HG03354 (cell line): ENCODE measurements around the gene RASGRF2.
A peak's percentile ranks its signal among the peaks of the same experiment; 100 is the strongest.

Experiments used
- ATAC-seq: cut with Tn5 transposase; IDR thresholded peaks from one replicate; pipeline ENCODE4 v1.9.1; 2021; ENCODE audit warnings: mild to moderate bottlenecking; ENCODE audit not compliant: unreplicated experiment, poor library complexity, severe bottlenecking

RASGRF2 gene

DNA sequence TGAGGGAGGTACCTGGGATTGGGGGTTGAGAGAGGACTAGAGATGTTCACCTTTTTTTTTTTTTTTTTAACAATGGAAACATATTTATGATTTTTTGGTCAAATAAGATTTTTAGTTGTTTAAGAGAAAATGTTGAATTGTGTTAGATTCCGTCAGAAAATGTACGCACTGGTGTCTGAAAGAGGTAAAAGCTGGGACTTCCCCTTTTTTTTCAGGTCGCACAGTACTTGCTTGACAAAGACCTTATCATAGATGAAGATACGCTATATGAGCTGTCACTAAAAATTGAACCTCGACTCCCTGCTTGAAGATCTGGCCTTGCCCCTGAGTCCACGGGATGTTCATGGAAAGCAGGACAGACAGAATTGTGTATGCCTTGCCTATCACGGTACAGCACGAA lies 265.3 kb downstream of the RASGRF2 start:
- no peak for ATAC-seq

- no peak for ATAC-seq
Observed at GRCh38 chr5:81226286-81226685, 266.1 kb downstream of the RASGRF2 start.

DNA sequence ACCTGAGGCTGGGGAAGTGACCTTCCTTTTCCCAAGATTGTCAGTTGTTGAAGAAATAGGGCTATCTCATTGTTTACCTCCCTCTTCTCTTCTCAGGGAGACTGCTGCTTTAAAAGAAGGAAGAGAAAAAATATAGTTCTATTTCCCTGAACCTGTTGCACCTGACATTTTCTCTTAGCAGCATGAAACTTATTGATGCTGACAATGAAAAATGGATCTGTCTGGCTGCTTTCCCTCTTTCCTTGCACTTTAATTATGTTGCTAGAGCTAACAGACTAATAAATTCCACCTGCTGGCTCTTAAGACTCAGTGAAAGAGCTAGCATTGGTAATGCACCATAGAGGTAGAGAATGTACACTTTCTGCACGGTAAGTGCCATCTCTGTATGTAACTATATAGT lies 266.8 kb downstream of the RASGRF2 start:
- ATAC-seq, result no peak

DNA sequence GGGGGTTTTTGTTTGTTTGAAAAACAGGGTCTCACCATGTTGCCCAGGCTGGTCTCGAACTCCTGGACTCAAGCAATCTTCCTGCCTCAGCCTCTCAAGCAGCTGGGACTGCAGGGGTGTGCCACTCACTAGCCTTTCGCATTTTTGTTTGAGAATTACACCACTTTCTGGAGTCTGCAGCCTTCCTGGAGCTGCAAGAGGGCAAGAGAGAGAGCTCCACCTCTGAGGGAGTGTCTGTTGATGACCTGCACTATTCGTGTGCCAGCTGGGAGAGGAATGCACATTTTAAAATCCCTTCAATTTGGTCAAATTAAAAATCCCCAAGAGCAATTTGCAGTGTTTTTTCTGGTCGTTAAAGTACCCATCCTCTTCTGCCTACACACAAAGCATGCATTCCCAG lies 267.9 kb downstream of the RASGRF2 start:
- ATAC-seq, result no peak

GRCh38 chr5:81230416-81230815 lies 270.3 kb downstream of the RASGRF2 start:
- ATAC-seq, result no peak

- no peak for ATAC-seq
Observed at GRCh38 chr5:81232464-81233079, 272.4 kb downstream of the RASGRF2 start.

DNA sequence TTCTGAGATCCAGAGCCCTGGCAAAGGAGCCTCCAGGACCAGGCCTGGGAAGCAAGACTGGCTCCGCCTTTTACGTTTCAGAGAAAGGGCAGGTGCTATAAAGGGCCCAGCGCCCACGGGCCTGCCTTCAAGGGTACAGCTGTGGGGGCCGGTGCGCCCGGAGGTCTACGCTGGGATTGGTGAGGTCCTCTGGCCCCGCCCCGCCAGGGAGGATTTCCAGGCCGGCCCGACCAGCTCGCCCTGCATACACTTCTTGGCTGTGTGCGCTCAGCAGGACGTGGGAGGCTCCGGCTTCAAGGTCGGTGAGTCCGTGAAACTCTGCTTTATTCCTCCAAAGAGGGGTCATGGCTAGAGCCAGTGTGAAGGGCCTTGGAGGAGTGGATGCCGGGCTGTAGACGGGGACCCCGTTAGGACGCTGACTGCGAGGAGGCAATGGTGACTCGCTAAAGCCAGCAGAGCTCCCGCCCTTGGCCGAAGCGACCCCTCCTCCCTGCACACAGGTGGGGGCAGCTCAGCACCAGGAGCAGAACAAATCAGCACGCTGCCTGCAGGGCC lies 273.0 kb downstream of the RASGRF2 start, which contains the start of gene CKMT2:
Gene CKMT2, plus strand, starts transcription at position 243 of the 555 bp plus-strand sequence. CDS start 17,811 bp downstream, outside the sequence.
- peak; percentile 49 for ATAC-seq

- no peak for ATAC-seq
Observed at GRCh38 chr5:81234299-81234698, 274.1 kb downstream of the RASGRF2 start.

DNA sequence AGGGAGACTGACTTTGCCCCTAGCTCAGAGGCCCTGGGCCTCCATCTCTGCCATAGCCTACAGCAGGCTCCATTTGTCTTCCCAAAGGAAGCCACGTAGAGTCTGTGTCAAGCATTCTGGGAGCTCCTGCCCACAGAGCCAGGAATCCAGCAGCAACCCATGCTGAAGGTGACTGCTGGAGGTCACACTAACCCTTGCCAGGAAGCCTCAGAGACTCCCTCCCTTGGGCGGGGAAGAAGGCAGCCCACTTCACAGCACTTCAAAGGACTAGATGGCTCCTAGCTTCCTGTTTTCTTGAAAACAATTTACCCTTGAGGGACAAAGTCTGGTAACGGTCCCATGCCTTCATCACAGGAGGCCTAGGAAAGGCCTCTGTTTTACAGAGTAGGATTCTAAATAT lies 274.6 kb downstream of the RASGRF2 start:
- no peak for ATAC-seq

DNA sequence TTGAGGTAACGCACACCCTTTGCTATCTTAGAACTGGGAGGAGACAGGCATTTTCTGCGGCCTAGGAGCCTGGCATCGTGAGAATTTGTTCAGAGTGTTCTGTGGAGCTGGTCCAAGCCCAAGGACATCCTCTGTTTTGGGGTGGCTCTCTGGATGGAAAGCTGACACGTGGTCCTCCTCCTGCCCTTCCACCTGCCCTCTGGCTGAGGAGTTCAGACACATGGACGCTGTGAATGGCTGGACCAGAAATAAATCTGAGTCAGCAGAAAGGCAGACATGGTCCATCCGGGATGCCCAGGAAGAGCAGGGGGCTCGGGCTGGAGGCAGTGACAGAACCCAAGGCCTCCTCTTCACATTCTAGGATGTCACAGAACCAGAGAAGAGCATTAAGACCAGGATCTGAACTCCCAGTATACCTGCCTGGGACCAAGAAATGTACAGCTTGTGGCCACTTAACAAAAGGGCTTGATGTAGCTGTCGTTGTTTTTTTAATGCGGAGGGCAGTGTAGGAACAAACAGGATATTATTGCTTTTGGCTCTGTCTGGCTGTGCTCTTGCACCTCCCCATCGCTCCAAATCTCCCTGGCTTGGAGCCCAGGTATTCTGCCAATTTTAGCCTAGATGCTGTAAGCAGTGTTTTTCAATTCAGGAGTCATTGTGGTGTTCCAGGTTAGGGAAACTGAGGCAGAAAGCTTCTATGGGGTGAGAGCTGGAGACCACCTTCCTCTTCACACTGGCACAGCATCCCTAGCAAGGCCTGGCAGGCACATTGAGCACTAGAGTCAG lies 275.3 kb downstream of the RASGRF2 start:
- ATAC-seq, result no peak

DNA sequence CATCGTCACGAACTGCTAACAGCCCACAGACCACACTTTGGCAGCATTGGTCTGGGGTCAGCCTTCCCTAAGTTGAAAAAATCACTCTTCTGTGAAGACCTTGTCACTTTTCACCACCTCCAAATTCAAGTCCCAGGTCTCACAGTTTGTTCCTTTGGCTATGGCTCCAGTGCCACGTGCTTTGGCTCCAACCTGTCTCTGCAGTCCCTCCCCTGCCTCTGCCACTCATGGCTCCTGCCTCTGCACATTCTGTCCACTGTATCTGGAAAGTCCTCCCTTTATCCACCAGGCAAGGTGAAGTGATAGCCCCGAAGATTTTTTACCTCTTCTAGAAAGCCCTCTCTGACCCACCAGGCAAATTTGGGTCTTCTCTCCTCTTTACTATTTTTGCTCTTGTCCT lies 278.3 kb downstream of the RASGRF2 start:
- ATAC-seq, result no peak

- no peak for ATAC-seq
Observed at GRCh38 chr5:81239613-81240012, 279.4 kb downstream of the RASGRF2 start.

GRCh38 chr5:81241001-81241400 lies 280.8 kb downstream of the RASGRF2 start:
- no peak for ATAC-seq

DNA sequence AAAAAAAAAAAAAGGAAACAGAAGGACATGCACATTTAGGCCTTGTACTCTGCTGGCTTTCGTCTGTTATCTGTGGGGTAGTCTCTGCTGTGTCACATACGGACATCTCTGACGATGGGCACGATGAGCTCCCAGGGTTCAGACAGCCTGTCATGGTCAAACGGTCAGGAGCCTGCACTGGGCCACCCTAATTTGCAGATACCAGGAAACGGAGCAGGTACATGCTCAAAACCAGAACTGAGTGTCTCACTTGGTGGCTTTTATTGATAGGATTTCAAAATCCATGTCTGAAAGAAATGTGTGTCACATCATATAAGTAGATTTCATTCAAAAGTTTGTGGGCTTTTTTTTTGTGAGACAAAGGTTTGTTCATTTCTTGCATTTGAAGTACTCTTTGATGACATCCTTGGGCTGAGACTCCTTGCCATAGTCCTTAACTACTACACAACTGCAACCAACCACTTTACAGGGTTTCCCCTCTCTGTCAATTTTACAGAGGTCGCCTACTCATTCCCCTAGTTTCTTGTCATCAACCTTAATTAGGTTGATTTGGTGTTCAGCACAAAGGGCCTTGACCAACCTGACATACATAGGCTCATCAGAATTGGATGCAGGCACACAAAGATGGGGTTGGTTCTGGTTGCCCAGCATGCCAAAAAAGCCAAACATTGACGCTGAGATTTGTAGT lies 281.9 kb downstream of the RASGRF2 start:
- ATAC-seq, result no peak

DNA sequence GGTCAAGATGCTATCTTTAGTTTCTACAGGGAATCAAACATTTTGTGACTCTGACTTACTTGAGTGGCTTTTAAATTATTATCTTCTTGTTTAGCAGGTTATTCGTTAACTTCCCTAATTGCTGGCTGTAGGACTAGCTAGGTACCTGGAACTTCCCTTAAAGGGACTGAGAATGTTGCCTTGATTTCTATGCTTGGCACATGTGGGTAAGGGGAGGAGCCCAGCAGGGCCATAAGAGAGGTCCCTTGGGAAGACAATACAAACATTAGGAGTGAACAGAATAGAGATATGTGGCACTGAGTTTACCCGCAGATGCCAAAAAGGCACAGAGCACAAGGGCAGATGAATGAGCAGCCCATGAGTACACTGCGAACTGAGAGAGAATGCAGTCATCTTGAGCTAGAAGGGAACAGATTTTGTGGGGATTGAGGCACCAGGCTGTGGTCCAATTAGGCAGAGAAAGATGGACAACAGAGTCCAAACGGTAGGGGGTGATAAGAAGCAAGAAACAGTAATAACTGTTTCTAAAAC lies 282.8 kb downstream of the RASGRF2 start:
- ATAC-seq, result no peak

DNA sequence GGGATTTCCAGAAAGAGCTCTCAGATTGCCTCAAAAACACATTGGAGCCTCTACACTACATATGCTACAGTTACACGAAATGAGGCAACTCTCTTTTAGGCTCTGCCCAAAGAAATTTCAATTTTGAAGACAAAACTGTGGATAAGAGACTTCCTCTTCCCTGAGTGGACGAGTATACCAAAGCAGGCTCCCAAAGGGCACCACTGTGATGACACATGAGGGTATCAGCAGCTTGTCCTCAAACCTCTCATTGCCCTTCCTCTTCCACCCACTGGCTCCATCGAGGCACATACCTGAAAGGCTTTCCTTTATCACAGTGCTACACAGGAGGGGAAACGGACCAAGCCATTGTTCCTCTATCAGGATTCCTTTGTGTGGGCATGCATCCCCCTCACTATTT lies 284.3 kb downstream of the RASGRF2 start:
- no peak for ATAC-seq

DNA sequence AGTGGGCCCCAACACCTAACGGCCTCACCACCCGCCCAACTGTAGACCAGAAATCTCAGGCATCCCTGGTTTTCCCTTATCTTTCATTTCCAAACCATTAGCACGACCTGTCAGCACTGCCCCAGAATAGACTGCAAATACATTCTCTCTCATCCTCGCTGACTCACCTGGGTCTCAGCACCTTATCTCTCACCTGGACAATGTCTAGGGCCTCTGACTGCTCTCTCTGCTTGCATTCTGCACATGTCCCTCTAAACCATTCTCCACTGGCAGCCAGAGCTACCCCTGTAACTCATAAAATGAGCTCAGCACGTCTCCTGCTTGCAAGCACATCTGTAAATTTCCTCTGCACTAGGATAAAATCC lies 285.7 kb downstream of the RASGRF2 start:
- ATAC-seq, result no peak

DNA sequence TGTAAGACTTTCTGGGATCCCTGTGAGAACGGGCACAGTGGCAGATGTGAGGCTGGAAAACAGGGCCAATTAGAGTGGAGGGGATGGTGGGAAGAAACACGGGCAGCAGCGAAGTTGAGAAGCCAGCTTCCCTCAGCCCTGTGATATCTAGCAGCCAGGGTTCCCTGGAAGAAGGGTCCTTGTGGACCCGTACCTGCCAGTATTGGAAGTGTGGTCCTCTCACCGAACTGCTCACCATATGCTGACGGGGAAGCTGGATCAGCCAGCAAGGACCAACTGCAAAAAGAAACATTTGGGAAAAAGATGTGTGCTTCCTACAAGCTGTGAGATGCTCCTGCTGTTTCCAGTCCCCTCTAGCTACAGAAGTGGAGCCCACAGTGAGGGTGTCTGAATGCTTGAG lies 286.5 kb downstream of the RASGRF2 start:
- no peak for ATAC-seq

GRCh38 chr5:81247441-81247972 lies 287.3 kb downstream of the RASGRF2 start:
- no peak for ATAC-seq

- ATAC-seq, result no peak
Observed at GRCh38 chr5:81249240-81249639, 289.1 kb downstream of the RASGRF2 start.
